ENCODE results near the gene RHBDL2. TPM values are rescaled to one million over a fixed set of nuclear protein-coding genes. Genes with fewer than 3 reads are reported as not detected.

The RHBDL2 gene
- total and polyA plus RNA-seq, 2 of the 13 experiments (the other 11 are each of a cell fraction or from before 2014, with no cell fraction given), result 3.3 to 5.4 TPM

DNA sequence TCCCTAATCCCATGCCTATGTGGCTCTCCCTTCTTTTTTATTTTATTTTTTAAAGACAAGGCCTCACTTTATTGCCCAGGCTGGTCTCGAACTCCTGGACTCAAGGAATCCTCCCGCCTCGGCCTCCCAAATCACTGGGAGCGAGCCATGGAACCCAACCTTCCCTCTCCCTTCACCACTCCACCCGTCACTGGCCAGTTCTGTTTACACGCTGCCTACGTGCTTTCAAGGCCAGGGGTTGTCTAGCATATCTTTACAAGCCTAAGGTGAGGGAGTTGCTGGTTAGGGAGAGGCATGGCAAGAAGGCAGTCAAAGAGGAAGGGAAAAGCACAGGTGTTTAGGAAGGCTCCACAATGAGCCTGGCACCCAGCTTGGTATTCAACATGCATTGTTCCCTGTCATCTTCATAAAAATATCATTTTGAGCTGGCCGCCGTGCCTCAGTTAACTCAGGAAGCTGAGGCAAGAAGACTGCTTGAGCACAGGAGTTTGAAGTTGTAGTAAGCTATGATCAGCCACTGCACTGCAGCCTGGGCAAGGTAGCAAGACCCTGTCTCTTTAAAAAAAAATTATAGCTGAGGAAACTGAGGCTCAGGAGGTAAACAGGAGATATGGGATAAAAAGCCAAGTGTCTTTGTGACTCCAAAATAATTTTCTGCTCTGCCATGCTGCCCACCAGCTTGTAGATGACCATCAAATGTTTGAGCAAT lies 1.1 kb downstream of the RHBDL2 start (continued):
- TF ChIP-seq, protein P1, sequence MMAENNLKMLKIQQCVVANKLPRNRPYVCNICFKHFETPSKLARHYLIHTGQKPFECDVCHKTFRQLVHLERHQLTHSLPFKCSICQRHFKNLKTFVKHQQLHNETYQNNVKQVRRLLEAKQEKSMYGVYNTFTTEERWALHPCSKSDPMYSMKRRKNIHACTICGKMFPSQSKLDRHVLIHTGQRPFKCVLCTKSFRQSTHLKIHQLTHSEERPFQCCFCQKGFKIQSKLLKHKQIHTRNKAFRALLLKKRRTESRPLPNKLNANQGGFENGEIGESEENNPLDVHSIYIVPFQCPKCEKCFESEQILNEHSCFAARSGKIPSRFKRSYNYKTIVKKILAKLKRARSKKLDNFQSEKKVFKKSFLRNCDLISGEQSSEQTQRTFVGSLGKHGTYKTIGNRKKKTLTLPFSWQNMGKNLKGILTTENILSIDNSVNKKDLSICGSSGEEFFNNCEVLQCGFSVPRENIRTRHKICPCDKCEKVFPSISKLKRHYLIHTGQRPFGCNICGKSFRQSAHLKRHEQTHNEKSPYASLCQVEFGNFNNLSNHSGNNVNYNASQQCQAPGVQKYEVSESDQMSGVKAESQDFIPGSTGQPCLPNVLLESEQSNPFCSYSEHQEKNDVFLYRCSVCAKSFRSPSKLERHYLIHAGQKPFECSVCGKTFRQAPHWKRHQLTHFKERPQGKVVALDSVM (CRISPR knock-in tag; IDR thresholded peaks at IDR 0.05), result peak; percentile 96
- TF ChIP-seq, protein P2, sequence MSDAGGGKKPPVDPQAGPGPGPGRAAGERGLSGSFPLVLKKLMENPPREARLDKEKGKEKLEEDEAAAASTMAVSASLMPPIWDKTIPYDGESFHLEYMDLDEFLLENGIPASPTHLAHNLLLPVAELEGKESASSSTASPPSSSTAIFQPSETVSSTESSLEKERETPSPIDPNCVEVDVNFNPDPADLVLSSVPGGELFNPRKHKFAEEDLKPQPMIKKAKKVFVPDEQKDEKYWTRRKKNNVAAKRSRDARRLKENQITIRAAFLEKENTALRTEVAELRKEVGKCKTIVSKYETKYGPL (CRISPR knock-in tag; IDR thresholded peaks at IDR 0.05), result no peak
- TF ChIP-seq ZNF709 (CRISPR knock-in tag; IDR thresholded peaks at IDR 0.05), result no peak
- TF ChIP-seq ELF4 (CRISPR knock-in tag; IDR thresholded peaks at IDR 0.05; ENCODE audit: borderline replicate concordance), result no peak
- TF ChIP-seq, protein P3, sequence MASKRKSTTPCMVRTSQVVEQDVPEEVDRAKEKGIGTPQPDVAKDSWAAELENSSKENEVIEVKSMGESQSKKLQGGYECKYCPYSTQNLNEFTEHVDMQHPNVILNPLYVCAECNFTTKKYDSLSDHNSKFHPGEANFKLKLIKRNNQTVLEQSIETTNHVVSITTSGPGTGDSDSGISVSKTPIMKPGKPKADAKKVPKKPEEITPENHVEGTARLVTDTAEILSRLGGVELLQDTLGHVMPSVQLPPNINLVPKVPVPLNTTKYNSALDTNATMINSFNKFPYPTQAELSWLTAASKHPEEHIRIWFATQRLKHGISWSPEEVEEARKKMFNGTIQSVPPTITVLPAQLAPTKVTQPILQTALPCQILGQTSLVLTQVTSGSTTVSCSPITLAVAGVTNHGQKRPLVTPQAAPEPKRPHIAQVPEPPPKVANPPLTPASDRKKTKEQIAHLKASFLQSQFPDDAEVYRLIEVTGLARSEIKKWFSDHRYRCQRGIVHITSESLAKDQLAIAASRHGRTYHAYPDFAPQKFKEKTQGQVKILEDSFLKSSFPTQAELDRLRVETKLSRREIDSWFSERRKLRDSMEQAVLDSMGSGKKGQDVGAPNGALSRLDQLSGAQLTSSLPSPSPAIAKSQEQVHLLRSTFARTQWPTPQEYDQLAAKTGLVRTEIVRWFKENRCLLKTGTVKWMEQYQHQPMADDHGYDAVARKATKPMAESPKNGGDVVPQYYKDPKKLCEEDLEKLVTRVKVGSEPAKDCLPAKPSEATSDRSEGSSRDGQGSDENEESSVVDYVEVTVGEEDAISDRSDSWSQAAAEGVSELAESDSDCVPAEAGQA (IDR thresholded peaks at IDR 0.05; ENCODE audit: low read depth), result no peak
- TF ChIP-seq, protein P3 (CRISPR knock-in tag; IDR thresholded peaks at IDR 0.05; ENCODE audit: borderline replicate concordance), result no peak
- no peak for TF ChIP-seq TCF12 (IDR thresholded peaks at IDR 0.05)
- no peak for TF ChIP-seq TCF12 (CRISPR knock-in tag; IDR thresholded peaks at IDR 0.05)
- TF ChIP-seq EEA1 (CRISPR knock-in tag; IDR thresholded peaks at IDR 0.05; ENCODE audit: borderline replicate concordance), result no peak
- TF ChIP-seq, protein P4, sequence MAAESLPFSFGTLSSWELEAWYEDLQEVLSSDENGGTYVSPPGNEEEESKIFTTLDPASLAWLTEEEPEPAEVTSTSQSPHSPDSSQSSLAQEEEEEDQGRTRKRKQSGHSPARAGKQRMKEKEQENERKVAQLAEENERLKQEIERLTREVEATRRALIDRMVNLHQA (CRISPR knock-in tag; IDR thresholded peaks at IDR 0.05), result no peak
- TF ChIP-seq, protein P5, sequence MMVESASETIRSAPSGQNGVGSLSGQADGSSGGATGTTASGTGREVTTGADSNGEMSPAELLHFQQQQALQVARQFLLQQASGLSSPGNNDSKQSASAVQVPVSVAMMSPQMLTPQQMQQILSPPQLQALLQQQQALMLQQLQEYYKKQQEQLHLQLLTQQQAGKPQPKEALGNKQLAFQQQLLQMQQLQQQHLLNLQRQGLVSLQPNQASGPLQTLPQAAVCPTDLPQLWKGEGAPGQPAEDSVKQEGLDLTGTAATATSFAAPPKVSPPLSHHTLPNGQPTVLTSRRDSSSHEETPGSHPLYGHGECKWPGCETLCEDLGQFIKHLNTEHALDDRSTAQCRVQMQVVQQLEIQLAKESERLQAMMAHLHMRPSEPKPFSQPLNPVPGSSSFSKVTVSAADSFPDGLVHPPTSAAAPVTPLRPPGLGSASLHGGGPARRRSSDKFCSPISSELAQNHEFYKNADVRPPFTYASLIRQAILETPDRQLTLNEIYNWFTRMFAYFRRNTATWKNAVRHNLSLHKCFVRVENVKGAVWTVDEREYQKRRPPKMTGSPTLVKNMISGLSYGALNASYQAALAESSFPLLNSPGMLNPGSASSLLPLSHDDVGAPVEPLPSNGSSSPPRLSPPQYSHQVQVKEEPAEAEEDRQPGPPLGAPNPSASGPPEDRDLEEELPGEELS (CRISPR knock-in tag; IDR thresholded peaks at IDR 0.05), result 0 out of 2 replicates have a peak, but pooled peaks have one; percentile 34
- no peak for TF ChIP-seq ZNF747 (CRISPR knock-in tag; IDR thresholded peaks at IDR 0.05; ENCODE audit: borderline replicate concordance)
- TF ChIP-seq, protein P6, sequence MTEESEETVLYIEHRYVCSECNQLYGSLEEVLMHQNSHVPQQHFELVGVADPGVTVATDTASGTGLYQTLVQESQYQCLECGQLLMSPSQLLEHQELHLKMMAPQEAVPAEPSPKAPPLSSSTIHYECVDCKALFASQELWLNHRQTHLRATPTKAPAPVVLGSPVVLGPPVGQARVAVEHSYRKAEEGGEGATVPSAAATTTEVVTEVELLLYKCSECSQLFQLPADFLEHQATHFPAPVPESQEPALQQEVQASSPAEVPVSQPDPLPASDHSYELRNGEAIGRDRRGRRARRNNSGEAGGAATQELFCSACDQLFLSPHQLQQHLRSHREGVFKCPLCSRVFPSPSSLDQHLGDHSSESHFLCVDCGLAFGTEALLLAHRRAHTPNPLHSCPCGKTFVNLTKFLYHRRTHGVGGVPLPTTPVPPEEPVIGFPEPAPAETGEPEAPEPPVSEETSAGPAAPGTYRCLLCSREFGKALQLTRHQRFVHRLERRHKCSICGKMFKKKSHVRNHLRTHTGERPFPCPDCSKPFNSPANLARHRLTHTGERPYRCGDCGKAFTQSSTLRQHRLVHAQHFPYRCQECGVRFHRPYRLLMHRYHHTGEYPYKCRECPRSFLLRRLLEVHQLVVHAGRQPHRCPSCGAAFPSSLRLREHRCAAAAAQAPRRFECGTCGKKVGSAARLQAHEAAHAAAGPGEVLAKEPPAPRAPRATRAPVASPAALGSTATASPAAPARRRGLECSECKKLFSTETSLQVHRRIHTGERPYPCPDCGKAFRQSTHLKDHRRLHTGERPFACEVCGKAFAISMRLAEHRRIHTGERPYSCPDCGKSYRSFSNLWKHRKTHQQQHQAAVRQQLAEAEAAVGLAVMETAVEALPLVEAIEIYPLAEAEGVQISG (CRISPR knock-in tag; IDR thresholded peaks at IDR 0.05), result 0 out of 2 replicates have a peak, but pooled peaks have one; percentile 43
- TF ChIP-seq ZNF33A (CRISPR knock-in tag; IDR thresholded peaks at IDR 0.05; ENCODE audit: borderline replicate concordance), result no peak
